ENCODE results near the gene PHLDB3.

GRCh38 chr19:43506629-43507028, 2.1 kb upstream of the PHLDB3 start:
- no peak for TF ChIP-seq CTCF (IDR thresholded peaks at IDR 0.05; ENCODE audit: insufficient read depth, low read length, poor library complexity, severe bottlenecking)
- TF ChIP-seq EZH2phosphoT487 (conservative IDR thresholded peaks at IDR 0.05; ENCODE audit: low read length), result no peak
